ENCODE results near the gene BRSK1. TPM values are rescaled to one million over a fixed set of nuclear protein-coding genes. Genes with fewer than 3 reads are reported as not detected.

The BRSK1 gene
- total RNA-seq, 4 donors from 2014 or later = 4.1 to 17.1 (median 12.0) TPM; not detected in 1

- intact Hi-C loops (cut with DNase I; ENCODE audit: low total_unique reads) = no loop called here
- Histone ChIP-seq H3K27me3 (no peaks in the 10 kb centered on the region), H3K4me1 (no peaks in the 10 kb centered on the region), H3K36me3 (no peaks in the 10 kb centered on the region), H3K9me3 (no peaks in the 10 kb centered on the region), H3K27ac (peak overlapping the region in 1 of 2 donors; percentile 17), H3K4me3 (no peak overlapping the region)
- peak; percentile 60 to 67 for DNase-seq
- TF ChIP-seq POLR2A (IDR thresholded peaks at IDR 0.05) = no peak
- TF ChIP-seq, protein P1, sequence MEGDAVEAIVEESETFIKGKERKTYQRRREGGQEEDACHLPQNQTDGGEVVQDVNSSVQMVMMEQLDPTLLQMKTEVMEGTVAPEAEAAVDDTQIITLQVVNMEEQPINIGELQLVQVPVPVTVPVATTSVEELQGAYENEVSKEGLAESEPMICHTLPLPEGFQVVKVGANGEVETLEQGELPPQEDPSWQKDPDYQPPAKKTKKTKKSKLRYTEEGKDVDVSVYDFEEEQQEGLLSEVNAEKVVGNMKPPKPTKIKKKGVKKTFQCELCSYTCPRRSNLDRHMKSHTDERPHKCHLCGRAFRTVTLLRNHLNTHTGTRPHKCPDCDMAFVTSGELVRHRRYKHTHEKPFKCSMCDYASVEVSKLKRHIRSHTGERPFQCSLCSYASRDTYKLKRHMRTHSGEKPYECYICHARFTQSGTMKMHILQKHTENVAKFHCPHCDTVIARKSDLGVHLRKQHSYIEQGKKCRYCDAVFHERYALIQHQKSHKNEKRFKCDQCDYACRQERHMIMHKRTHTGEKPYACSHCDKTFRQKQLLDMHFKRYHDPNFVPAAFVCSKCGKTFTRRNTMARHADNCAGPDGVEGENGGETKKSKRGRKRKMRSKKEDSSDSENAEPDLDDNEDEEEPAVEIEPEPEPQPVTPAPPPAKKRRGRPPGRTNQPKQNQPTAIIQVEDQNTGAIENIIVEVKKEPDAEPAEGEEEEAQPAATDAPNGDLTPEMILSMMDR (IDR thresholded peaks at IDR 0.05) = no peak
Measured at GRCh38 chr19:55345818-55346724, 62.3 kb downstream of the BRSK1 start.

DNA sequence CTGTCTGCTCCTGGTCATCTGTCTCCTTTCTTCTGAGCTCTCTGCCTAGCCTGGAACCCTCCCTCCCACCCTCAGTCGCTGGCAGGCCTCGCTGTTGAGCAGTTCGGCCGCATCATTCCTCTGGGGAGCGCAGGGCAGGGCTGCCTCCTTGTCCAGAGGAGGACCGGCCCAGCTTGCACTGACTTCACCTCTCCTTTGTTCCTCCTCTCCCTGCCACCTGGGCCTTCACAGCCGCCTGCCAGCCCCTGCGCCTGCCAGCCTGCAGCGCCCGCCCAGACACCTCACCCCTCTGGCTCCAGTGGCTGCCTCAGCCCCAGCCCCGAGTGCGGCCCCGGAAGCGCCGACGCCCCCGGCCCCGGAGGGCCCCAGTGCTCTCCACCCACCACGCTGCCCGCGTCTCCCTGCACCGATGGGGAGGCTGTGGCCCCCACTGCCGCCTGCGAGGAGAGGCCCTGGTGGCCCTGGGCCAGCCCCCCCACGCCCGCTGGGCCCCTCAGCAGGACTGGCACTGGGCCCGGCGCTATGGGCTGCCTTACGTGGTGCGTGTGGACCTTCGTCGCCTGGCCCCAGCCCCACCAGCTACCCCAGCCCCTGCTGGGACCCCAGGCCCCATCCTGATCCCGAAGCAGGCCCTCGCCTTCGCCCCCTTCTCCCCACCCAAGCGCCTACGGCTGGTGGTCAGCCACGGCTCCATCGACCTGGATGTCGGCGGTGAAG is 63.1 kb downstream of the BRSK1 start:
- TF ChIP-seq, protein P1 (IDR thresholded peaks at IDR 0.05) = no peak
- intact Hi-C loops (cut with DNase I; ENCODE audit: low total_unique reads) = no loop called here
- H3K36me3 ChIP-seq = no peaks in the 10 kb centered on the region
- DNase-seq = no peak
- no peak overlapping the region for H3K27ac ChIP-seq
- no peaks in the 10 kb centered on the region for H3K9me3 ChIP-seq
- H3K4me1 ChIP-seq = no peaks in the 10 kb centered on the region
- no peak overlapping the region for H3K4me3 ChIP-seq
- peaks cover 0 to 7% of the 10 kb centered on the region in 2 donors for H3K27me3 ChIP-seq

DNA sequence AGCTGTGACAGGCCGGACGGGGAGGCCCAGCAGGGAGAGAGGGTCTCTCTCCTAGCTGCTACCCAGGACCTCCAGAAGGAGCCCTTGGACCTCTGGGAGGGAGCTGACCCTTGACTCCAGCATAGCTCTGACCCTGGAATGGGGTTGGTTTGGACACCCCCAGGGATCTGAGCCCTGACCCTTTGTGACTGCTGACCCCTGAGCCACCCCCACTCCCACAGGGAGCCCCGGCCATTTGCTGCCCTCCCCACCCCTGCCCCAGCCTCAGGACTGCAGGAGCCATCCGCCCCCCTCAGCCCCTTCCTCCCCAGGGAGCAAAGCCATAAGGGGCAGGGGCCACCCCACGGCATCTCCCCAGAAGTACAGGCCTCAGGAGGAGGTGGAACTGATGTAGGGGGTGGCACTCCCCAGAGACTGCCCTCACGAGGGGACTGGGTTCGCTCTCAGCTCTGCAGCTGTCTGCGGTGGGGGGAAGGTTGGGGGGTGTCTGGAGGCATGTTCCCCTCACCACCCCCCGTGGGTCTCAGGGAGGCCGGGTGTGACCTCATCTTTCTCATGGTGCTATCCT is 63.7 kb downstream of the BRSK1 start:
- Histone ChIP-seq H3K27ac (no peak overlapping the region), H3K9me3 (no peaks in the 10 kb centered on the region), H3K4me3 (no peak overlapping the region), H3K4me1 (no peaks in the 10 kb centered on the region), H3K36me3 (no peaks in the 10 kb centered on the region), H3K27me3 (peaks cover 4 to 14% of the 10 kb centered on the region in 2 donors)
- intact Hi-C loops (cut with DNase I; ENCODE audit: low total_unique reads) = no loop called here
- TF ChIP-seq POLR2A (IDR thresholded peaks at IDR 0.05) = no peak
- TF ChIP-seq, protein P1 (IDR thresholded peaks at IDR 0.05) = no peak
- DNase-seq = no peak

DNA sequence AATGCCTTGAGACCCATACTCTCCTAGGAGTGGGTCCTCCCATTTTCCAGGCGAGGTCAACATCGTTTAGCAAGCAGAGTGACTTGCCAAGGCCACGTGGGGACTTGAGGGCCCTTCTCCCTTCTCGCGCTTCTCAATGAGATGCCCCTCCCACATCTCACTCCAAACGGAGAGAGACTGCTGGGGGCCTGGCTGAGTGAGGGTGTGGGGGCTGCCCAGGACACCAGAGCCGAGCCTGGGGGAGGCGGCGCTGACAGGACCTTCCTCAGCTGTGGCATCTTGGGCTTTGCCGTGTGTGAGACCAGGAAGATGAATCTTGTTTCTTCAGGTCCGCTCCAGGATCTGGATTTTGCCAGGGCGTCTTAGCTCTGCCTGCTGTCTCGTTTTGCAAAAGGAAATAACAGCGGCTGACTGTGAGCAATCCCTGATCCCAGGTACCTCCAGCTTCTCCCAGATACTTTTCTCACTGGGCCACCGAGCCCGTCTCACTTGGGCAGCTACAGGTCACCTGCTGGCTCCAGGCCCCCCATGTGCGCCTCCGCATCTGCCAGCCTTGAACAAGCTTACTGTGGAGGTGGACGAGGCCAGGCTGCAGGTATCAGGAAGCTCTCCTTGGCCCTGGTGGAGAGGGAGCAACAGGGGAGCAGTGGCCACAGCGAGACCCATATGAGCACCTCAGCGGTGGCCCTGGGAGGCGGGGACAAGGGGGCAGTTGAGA is 64.7 kb downstream of the BRSK1 start:
- Histone ChIP-seq H3K4me3 (no peak overlapping the region), H3K4me1 (peaks cover 3 to 5% of the 10 kb centered on the region in 2 donors), H3K9me3 (no peaks in the 10 kb centered on the region), H3K27me3 (peaks cover 14 to 23% of the 10 kb centered on the region in 2 donors), H3K36me3 (no peaks in the 10 kb centered on the region), H3K27ac (no peak overlapping the region)
- no peak for TF ChIP-seq POLR2A (IDR thresholded peaks at IDR 0.05)
- TF ChIP-seq, protein P1 (IDR thresholded peaks at IDR 0.05) = no peak
- intact Hi-C loops (cut with DNase I; ENCODE audit: low total_unique reads) = no loop called here
- DNase-seq = no peak
